Esophagus squamous epithelium (tissue), 5 donors: ENCODE results near the gene SLAMF6. TPM values are rescaled to one million over a fixed set of nuclear protein-coding genes. Genes with fewer than 3 reads are reported as not detected.

Experiments
- DNase-seq: peaks from one replicate; lab custom pipeline; 2025; lab: John Stamatoyannopoulos, UW
- H3K27ac ChIP-seq, 4 donors: fragments of 200-600 bp; sonication (generic); one replicate each; pipeline ENCODE4 v1.5.1; 2016 to 2019; ENCODE audit warnings: mild to moderate bottlenecking in 1 of 4
- H3K27me3 ChIP-seq, 4 donors: fragments of 200-600 bp; sonication (generic); 1 replicate in 3 of 4; 2 replicates in 1 of 4; pipeline versions ENCODE4 v1.5.1 to v1.6.0; 2017 to 2021; ENCODE audit warnings: antibody characterized with exemption in 1 of 4
- H3K36me3 ChIP-seq, 3 donors: fragments of 200-600 bp; sonication (generic); one replicate each; pipeline ENCODE4 v1.5.1; 2016 to 2019
- H3K4me1 ChIP-seq, 3 donors: fragments of 200-600 bp; sonication (generic); one replicate each; pipeline ENCODE4 v1.5.1; 2017 to 2019
- H3K4me3 ChIP-seq, 4 donors: fragments of 200-600 bp; sonication (generic); 1 replicate in 3 of 4; 2 replicates in 1 of 4; pipeline ENCODE4 v1.5.1; 2016 to 2019; ENCODE audit warnings: mild to moderate bottlenecking in 2 of 4, moderate library complexity in 1 of 4
- H3K9me3 ChIP-seq, 3 donors: fragments of 200-600 bp; sonication (generic); one replicate each; pipeline ENCODE4 v1.5.1; 2016 to 2019
- POLR2A ChIP-seq, 4 donors: fragments of 450-650 bp; IDR thresholded peaks; one replicate each; pipeline ENCODE4 v1.6.1; 2017; ENCODE audit warnings: antibody characterized with exemption in 4 of 4, mild to moderate bottlenecking in 4 of 4, moderate library complexity in 3 of 4
- WGBS, 2 donors: methylation state at CpG; one replicate each; pipeline ENCODE4 v1.1.5; 2018; 5-methylcytosine and 5-hydroxymethylcytosine counted together
- intact Hi-C: fragments of 100-400 bp; cut with DNase I; formaldehyde crosslinking; loops from one replicate; pipeline ENCODE4 v1.15.0; 2022
- total RNA-seq, 4 donors: library from RNA; depleted of rRNA; stranded (reverse); fragments of >200 nt; gene quantifications; one replicate each; pipeline ENCODE4 v1.1.0, GENCODE V29; 2016
- TF ChIP-seq, protein P1 (sequence below), 6 experiments: fragments of 450-650 bp in 4 of 6; fragments of 200-600 bp in 2 of 6; sonication (generic) in 2 of 6; IDR thresholded peaks; one replicate each; pipeline ENCODE4 v1.5.1; 2016 to 2019; ENCODE audit warnings: antibody characterized with exemption in 6 of 6, mild to moderate bottlenecking in 4 of 6, moderate library complexity in 4 of 6
- donor health status: DM: yes; HTN: yes; CAD: no.

Gene SLAMF6
- total RNA-seq, 4 donors from 2014 or later: 1.2 to 5.0 (median 1.5) TPM

DNA sequence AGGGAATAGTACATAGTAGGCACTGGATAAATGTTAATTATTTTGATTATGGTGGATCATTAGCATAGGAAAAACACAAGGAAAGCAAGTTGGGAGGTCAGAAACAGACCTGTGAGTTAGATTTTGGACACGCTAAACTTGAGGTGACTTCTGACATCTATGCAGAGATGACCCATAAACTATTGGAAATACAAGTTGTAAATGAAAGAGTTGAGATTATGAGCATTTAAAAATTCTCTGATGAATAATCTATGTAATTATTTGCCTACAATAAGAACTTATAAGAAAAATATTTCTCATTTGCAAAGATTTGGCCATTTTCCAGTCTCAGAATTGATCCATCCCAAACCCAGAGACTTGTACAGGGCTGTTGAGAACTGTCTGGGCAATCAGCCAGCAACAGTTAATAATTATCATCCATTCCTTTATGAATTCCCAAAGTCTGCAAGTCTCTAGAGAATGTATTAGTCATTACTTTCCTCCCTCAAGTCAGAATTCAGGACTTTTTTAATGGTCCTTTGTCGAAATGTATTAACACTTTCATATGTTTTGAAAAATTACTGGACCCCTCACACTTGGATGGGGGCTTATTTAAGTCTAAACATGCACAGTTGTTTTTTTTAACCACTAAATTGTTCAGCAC, 19.4 kb upstream of the SLAMF6 start:
- intact Hi-C loops: no loop called here
- Histone ChIP-seq H3K9me3 (no peaks in the 10 kb centered on the region), H3K27me3 (no peaks in the 10 kb centered on the region), H3K27ac (no peak overlapping the region), H3K36me3 (no peaks in the 10 kb centered on the region), H3K4me3 (no peak overlapping the region), H3K4me1 (peaks cover 0 to 4% (median 0%) of the 10 kb centered on the region in 3 donors)
- no peak for DNase-seq
- 0 to 37% methylated on average over 2 of the region's 2 CpGs for WGBS, 2 donors
- TF ChIP-seq POLR2A (IDR thresholded peaks at IDR 0.05): no peak
- TF ChIP-seq, protein P1, sequence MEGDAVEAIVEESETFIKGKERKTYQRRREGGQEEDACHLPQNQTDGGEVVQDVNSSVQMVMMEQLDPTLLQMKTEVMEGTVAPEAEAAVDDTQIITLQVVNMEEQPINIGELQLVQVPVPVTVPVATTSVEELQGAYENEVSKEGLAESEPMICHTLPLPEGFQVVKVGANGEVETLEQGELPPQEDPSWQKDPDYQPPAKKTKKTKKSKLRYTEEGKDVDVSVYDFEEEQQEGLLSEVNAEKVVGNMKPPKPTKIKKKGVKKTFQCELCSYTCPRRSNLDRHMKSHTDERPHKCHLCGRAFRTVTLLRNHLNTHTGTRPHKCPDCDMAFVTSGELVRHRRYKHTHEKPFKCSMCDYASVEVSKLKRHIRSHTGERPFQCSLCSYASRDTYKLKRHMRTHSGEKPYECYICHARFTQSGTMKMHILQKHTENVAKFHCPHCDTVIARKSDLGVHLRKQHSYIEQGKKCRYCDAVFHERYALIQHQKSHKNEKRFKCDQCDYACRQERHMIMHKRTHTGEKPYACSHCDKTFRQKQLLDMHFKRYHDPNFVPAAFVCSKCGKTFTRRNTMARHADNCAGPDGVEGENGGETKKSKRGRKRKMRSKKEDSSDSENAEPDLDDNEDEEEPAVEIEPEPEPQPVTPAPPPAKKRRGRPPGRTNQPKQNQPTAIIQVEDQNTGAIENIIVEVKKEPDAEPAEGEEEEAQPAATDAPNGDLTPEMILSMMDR (IDR thresholded peaks at IDR 0.05): no peak

DNA sequence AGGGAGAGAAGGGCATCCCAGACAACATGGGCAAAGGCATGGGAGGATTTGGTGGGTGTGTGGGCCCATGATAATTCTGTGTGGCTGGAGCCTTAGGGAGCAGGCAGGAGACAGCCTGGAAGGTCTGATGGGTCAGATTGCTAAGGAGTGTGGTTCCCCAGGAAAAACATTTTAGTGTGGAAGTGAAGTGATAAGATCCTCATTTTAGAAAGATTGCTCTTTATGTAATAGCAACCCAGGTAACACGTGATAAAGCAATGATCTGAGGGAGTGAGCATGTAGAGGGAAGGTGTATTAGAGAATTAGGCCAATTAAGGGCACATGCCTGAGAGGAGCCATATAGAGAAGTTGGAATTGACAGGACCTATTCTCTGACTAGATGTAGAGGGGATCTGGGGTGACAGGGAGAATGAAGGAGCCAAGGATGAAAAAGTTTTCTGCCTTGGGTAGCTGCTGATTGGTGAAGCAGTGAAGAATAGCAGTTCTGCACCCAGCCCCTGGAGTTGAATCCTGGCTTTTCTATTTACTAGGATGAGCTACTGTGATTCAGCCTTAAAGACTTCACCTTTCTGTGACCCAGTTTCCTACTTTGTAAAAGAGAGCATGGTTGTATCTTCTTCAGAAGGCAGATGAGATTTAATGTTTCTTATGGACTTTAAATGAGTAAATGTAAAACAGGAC, 18.7 kb upstream of the SLAMF6 start:
- intact Hi-C loops: no loop called here
- Histone ChIP-seq H3K27me3 (no peaks in the 10 kb centered on the region), H3K4me3 (no peak overlapping the region), H3K4me1 (peaks cover 0 to 4% (median 0%) of the 10 kb centered on the region in 3 donors), H3K36me3 (no peaks in the 10 kb centered on the region), H3K9me3 (no peaks in the 10 kb centered on the region), H3K27ac (no peak overlapping the region)
- no peak for DNase-seq
- TF ChIP-seq, protein P1 (IDR thresholded peaks at IDR 0.05): no peak
- TF ChIP-seq POLR2A (IDR thresholded peaks at IDR 0.05): no peak
- WGBS, 2 donors: 50 to 64% methylated on average over 1 of the region's 1 CpG

DNA sequence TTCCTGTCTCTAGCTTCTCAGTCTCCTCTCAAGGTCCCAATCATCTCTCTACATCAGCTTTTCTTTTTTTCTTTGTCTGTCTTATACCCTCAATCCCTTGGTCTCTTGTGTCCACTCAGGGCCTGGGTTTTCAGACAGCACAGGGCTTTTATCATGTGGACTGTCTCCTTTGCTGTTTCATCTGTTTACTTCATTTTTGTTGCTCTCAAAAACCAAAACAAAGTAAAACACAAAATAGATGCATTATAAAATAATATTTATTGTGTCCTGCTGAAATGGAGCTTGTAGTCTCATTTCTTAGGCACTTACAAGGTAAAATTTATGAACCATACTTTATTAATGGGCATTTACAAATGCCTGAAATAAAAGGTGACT, 17.8 kb upstream of the SLAMF6 start:
- intact Hi-C loops: no loop called here
- H3K4me1 ChIP-seq: peaks cover 0 to 4% (median 0%) of the 10 kb centered on the region in 3 donors
- H3K36me3 ChIP-seq: no peaks in the 10 kb centered on the region
- DNase-seq: no peak
- H3K4me3 ChIP-seq: no peak overlapping the region
- TF ChIP-seq, protein P1 (IDR thresholded peaks at IDR 0.05): no peak
- no peak for TF ChIP-seq POLR2A (IDR thresholded peaks at IDR 0.05)
- H3K27ac ChIP-seq: peak overlapping the region in 1 of 4 donors; percentile 22
- peaks cover 0 to under 1% (median 0%) of the 10 kb centered on the region in 3 donors for H3K9me3 ChIP-seq
- no peaks in the 10 kb centered on the region for H3K27me3 ChIP-seq

DNA sequence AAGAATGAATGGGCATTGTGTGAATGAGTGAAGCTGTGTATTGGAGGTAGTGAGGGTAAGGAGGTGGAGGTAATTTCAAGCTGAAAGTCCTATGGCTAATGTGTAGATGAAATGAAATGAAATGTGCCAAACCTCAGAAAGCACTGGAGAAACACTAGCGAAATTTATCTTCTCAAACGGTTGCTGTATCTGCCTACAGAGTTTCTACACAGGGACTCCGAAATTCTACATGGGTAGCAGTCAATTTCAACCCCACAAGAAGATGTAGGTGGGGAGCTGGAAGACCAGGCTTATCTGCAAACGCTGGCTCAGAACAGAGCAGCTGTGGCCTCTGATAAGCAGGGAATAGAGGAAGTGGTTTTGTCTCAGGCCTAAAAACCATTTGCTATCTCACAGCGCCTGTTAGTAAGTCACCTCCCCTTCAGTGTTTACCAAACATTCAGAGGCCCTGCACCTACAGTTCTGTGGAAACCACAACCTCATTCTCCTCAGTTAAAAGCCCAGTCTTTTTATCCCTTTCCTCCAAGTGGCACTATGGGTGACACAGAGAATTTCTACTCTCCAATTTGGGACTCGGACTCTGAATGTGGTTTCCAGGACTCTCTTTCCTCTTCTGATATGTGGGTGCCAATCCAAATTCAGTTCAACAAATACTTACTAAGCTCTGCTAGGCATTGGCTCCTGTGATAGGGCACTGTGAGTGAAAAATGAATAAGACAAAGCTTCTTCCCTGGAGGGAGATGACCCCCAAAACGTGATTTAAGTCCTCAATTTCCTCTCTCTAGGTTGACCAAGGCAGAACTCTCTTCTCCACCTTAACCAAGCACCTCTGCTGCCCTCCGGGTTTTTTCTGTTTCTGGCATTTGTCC, 17.2 kb upstream of the SLAMF6 start:
- H3K27me3 ChIP-seq: no peaks in the 10 kb centered on the region
- H3K27ac ChIP-seq: peak overlapping the region in 2 of 4 donors; percentile 19 to 22
- peaks cover 0 to 6% (median 4%) of the 10 kb centered on the region in 3 donors for H3K9me3 ChIP-seq
- 42 to 43% methylated on average over 8 of the region's 8 CpGs for WGBS, 2 donors
- intact Hi-C loops: no loop called here
- H3K4me1 ChIP-seq: peaks cover 0 to 4% (median 0%) of the 10 kb centered on the region in 3 donors
- no peak overlapping the region for H3K4me3 ChIP-seq
- DNase-seq: no peak
- no peaks in the 10 kb centered on the region for H3K36me3 ChIP-seq
- peak in 1 of 4 donors; percentile 42 for TF ChIP-seq POLR2A (IDR thresholded peaks at IDR 0.05)
- TF ChIP-seq, protein P1 (IDR thresholded peaks at IDR 0.05): no peak
